PC-9 (cell line): Measurements from ENCODE around the gene GALNT9. TPM values are rescaled to one million over a fixed set of nuclear protein-coding genes. Genes with fewer than 3 reads are reported as not detected.

Experiments used
- BruUV-seq: library from RNA; stranded (reverse); fragments of 400-500 nt; replicated peaks from 2 replicates; lab custom pipeline; 2021; lab: Mats Ljungman, UMichigan
- CTCF ChIA-PET: fragments of 300-600 bp; sonication (Branson Sonifier 250); formaldehyde crosslinking; loops from one replicate; lab custom pipeline; 2022; ENCODE audit warnings: antibody characterized with exemption; lab: Charles Lee
- POLR2A ChIA-PET: fragments of 300-600 bp; sonication (Branson Sonifier 250); formaldehyde crosslinking; loops from one replicate; lab custom pipeline; 2022; ENCODE audit warnings: antibody characterized with exemption; ENCODE audit not compliant: unreplicated experiment; lab: Charles Lee
- DNase-seq, 2 experiments: peaks; one replicate each; pipeline versions ENCODE4 v3.0.0 to v3.0.0-alpha.2; 2015 to 2022; ENCODE audit warnings: mixed read lengths in 1 of 2
- H2AFZ ChIP-seq: fragments of 200-600 bp; sonication (generic); 2 replicates; pipeline ENCODE4 v1.8.1; 2017; ENCODE audit warnings: antibody characterized with exemption
- H3F3A ChIP-seq: fragments of 200-600 bp; sonication (generic); 2 replicates; pipeline ENCODE4 v1.8.1; 2017; ENCODE audit warnings: antibody characterized with exemption, mild to moderate bottlenecking, low read depth; ENCODE audit not compliant: insufficient read depth
- H3K27ac ChIP-seq: fragments of 200-600 bp; sonication (generic); 2 replicates; pipeline ENCODE4 v1.6.1; 2016; ENCODE audit warnings: mixed run types
- H3K27me3 ChIP-seq: fragments of 200-600 bp; sonication (generic); 2 replicates; pipeline ENCODE4 v1.6.1; 2016; ENCODE audit warnings: low read depth, mixed run types; ENCODE audit not compliant: insufficient read depth
- H3K36me3 ChIP-seq: fragments of 200-600 bp; sonication (generic); 2 replicates; pipeline ENCODE4 v1.6.1; 2016; ENCODE audit warnings: low read depth, mixed run types
- H3K4me1 ChIP-seq: fragments of 200-600 bp; sonication (generic); replicated peaks from 2 replicates; pipeline ENCODE4 v1.6.1; 2016; ENCODE audit warnings: mixed run types; ENCODE audit not compliant: insufficient read depth
- H3K4me2 ChIP-seq: fragments of 200-600 bp; sonication (generic); 2 replicates; pipeline ENCODE4 v1.6.1; 2017; ENCODE audit warnings: mixed run types
- H3K4me3 ChIP-seq: fragments of 200-600 bp; sonication (generic); 2 replicates; pipeline ENCODE4 v1.6.1; 2016; ENCODE audit warnings: mixed run types
- H3K79me2 ChIP-seq: fragments of 200-600 bp; sonication (generic); 2 replicates; pipeline ENCODE4 v1.6.1; 2017; ENCODE audit warnings: low read depth, mixed run types
- H3K9me2 ChIP-seq: fragments of 200-600 bp; sonication (generic); 2 replicates; pipeline ENCODE4 v1.8.1; 2017; ENCODE audit warnings: mild to moderate bottlenecking; ENCODE audit not compliant: insufficient read depth
- H3K9me3 ChIP-seq: fragments of 200-600 bp; sonication (generic); 2 replicates; pipeline ENCODE4 v1.8.1; 2016; ENCODE audit warnings: low read depth; ENCODE audit not compliant: insufficient read depth
- H4K20me1 ChIP-seq: fragments of 200-600 bp; sonication (generic); 2 replicates; pipeline ENCODE4 v1.8.1; 2017; ENCODE audit not compliant: insufficient read depth
- CTCF ChIP-seq: fragments of 200-600 bp; sonication (generic); conservative IDR thresholded peaks from 2 replicates; pipeline ENCODE4 v1.6.1; 2017; ENCODE audit warnings: mixed run types, antibody characterized with exemption, mild to moderate bottlenecking, moderate library complexity
- EZH2 ChIP-seq: fragments of 200-600 bp; sonication (generic); IDR thresholded peaks from 2 replicates; pipeline ENCODE4 v1.8.0; 2017; ENCODE audit warnings: antibody characterized with exemption, low read depth
- intact Hi-C: fragments of 100-400 bp; cut with micrococcal nuclease; formaldehyde crosslinking; loops from one replicate; pipeline ENCODE4 v1.10.0; 2022; ENCODE audit not compliant: unreplicated experiment
- total RNA-seq: library from RNA; stranded (reverse); gene quantifications from 2 replicates; pipeline ENCODE4 v1.2.3, GENCODE V29; 2021

Gene GALNT9
- total RNA-seq, 1 experiment from 2014 or later = 11.2 TPM

DNA sequence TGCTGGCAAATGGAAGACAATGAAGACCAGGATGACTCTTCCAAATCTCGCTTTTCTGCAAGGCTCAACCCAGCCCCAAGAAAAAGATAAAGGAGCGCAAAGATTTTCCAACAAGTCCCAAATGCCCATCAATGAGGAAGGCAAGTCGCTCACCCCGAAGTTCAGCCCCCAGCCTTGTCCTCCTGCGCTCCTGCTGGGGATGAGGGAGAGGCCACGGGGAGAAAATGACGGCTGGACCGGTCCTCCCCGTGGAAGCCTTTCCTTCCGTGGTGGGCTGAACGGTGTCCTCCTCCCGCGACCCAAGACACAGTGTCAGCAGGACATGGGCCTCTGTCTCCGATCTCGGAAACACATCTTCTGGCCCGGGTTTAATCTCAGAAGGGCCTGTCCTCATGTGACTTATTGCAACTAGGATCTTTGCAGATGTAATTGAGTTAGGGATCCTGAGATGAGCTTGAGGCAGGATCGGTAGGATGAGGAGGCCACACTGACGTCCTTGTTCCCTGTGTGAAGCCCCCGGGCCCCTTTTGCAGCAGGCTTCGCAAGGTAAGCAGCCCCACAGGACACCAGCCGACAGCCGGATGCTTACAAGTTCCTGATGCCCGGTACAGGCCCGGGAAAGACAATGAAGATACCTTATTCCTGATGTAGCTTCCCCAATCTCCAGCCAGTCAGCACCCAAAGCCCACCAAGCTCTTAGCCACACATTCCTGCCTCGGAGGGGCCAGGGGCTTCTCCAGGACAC is 64.2 kb downstream of the GALNT9 start:
- H3K27me3 ChIP-seq = peaks cover 98% of the 10 kb centered on the region
- H3K9me2 ChIP-seq = no peaks in the 10 kb centered on the region
- DNase-seq = no peak
- BruUV-seq = no TSS peak
- ChIA-PET POLR2A (no interaction called here), CTCF (interaction anchor here (0.6 kb wide), 1 partner anchor 43 kb away, joined by 3 read pairs; no protein-coding TSS in a partner anchor)
- intact Hi-C loops = no loop called here
- no peaks in the 10 kb centered on the region for H3K79me2 ChIP-seq
- H2AFZ ChIP-seq = no peak overlapping the region
- no peaks in the 10 kb centered on the region for H3K4me1 ChIP-seq
- TF ChIP-seq CTCF (no peak), EZH2 (no peak)
- no peak overlapping the region for H3K4me2 ChIP-seq
- no peak overlapping the region for H3K4me3 ChIP-seq
- no peaks in the 10 kb centered on the region for H3K36me3 ChIP-seq
- no peaks in the 10 kb centered on the region for H3K9me3 ChIP-seq
- peaks cover 6% of the 10 kb centered on the region; the same call in 1 of the 2 replicates for H3F3A ChIP-seq
- no peak overlapping the region for H3K27ac ChIP-seq
- H4K20me1 ChIP-seq = no peaks in the 10 kb centered on the region

GRCh38 chr12:132264086-132265010 is 65.0 kb downstream of the GALNT9 start:
- intact Hi-C loops = no loop called here
- no peak overlapping the region for H3K4me2 ChIP-seq
- no peaks in the 10 kb centered on the region for H3K9me3 ChIP-seq
- no peak for DNase-seq
- TF ChIP-seq CTCF = no peak
- CTCF ChIA-PET = no interaction called here
- no peaks in the 10 kb centered on the region for H3K4me1 ChIP-seq
- H3K9me2 ChIP-seq = no peaks in the 10 kb centered on the region
- POLR2A ChIA-PET = no interaction called here
- H3F3A ChIP-seq = peaks cover 6% of the 10 kb centered on the region; the same call in 1 of the 2 replicates
- H3K27me3 ChIP-seq = peaks cover 98% of the 10 kb centered on the region
- H4K20me1 ChIP-seq = no peaks in the 10 kb centered on the region
- no peaks in the 10 kb centered on the region for H3K36me3 ChIP-seq
- H3K79me2 ChIP-seq = no peaks in the 10 kb centered on the region
- no peak overlapping the region for H3K27ac ChIP-seq
- no TSS peak for BruUV-seq
- H2AFZ ChIP-seq = no peak overlapping the region
- no peak overlapping the region for H3K4me3 ChIP-seq

- no peak for DNase-seq
- Histone ChIP-seq H3F3A (peaks cover 6% of the 10 kb centered on the region; the same call in 1 of the 2 replicates), H3K9me2 (no peaks in the 10 kb centered on the region), H3K27me3 (peaks cover 98% of the 10 kb centered on the region), H3K4me2 (no peak overlapping the region), H3K4me1 (no peaks in the 10 kb centered on the region), H3K4me3 (no peak overlapping the region), H4K20me1 (no peaks in the 10 kb centered on the region), H3K27ac (no peak overlapping the region), H3K79me2 (no peaks in the 10 kb centered on the region), H2AFZ (no peak overlapping the region), H3K36me3 (no peaks in the 10 kb centered on the region), H3K9me3 (no peaks in the 10 kb centered on the region)
- BruUV-seq = no TSS peak
- intact Hi-C loops = no loop called here
- ChIA-PET POLR2A (no interaction called here), CTCF (no interaction called here)
- TF ChIP-seq EZH2 (no peak), CTCF (no peak)
Observed at GRCh38 chr12:132263451-132264049, 65.8 kb downstream of the GALNT9 start.
